ENCODE data around the gene CELF4. TPM values are rescaled to one million over a fixed set of nuclear protein-coding genes. Genes with fewer than 3 reads are reported as not detected.

Gene CELF4
- total RNA-seq, 1 experiment from 2014 or later, result not detected

DNA sequence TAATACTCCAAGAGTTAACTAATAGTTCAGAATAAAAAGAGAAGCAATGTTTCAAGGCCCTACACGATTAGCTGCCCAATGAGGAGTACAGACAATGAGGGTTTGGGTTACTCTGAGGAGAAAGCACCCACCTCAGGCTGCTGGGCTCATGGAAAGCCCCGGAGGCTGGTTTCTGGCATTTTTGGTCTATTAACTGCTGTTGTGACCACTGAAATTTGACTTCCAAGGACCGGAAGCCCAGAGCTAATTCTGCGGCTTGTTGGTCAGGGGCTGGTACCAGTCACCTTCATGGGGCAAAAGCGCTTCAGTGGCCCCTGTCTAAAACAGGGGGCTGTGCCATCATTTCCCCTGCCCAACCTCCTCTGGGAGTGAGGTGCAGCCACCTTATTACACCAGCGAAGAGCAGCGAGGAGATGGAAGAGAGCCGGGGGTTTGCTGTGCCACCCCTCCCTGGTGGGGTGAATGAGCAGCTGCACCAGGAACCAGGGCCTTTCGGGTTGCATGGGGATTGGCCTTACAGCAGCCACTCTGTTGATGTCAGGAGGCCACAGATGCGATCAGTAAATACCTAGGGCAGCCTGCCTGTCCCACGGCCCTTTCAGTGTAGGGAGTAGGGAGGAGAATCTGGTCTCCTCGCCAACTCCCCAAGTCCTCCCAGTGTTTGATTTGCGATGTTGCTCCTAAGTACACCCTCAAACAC is 131.3 kb downstream of the CELF4 start:
- H3K4me3 ChIP-seq, result no peak overlapping the region
- no peaks in the 10 kb centered on the region for H3K27me3 ChIP-seq
- H3K4me1 ChIP-seq, result no peaks in the 10 kb centered on the region
- H3K9me3 ChIP-seq (replicated peaks), result no peaks in the 10 kb centered on the region
- DNase-seq, result no peak
- no peak overlapping the region for H3K27ac ChIP-seq
- no peaks in the 10 kb centered on the region for H3K36me3 ChIP-seq

DNA sequence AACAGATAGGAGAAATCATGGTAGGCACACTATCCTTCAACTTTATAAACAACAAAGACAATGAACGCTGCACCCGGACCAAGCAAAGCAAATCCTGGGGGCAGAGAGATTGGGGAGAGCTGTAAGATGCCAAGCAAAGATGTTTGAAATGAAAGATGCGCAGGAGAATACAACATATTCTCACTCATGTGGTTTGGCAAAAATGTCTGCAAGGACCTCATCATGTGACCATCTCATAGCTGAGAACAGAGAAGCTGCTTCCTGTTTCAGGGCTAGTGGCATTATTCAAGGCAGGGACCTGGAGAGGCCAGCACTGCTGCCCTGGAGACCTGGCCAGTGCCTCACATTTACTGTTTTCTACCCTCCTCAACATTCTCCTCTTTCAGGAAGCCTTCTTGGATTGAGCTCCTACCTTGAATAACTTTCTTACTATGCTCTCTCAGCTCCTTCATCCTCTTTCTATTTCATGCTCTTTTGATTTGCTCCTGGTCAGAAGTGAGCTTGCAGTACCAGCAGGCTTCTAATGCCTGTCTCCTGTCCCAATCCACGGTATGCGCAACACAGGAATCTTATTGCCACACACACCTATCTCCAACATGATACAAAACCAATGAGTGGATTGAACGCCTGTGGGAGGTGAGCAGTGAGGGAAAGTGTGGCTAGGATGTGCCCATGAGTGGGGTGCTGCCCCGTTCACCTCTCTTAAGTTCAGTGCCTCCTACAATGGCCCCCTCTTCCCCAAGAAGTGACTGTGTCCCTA is 133.0 kb downstream of the CELF4 start:
- H3K36me3 ChIP-seq, result no peaks in the 10 kb centered on the region
- no peaks in the 10 kb centered on the region for H3K9me3 ChIP-seq (replicated peaks)
- H3K27ac ChIP-seq, result no peak overlapping the region
- no peaks in the 10 kb centered on the region for H3K27me3 ChIP-seq
- DNase-seq, result no peak
- H3K4me3 ChIP-seq, result no peak overlapping the region
- H3K4me1 ChIP-seq, result no peaks in the 10 kb centered on the region

DNA sequence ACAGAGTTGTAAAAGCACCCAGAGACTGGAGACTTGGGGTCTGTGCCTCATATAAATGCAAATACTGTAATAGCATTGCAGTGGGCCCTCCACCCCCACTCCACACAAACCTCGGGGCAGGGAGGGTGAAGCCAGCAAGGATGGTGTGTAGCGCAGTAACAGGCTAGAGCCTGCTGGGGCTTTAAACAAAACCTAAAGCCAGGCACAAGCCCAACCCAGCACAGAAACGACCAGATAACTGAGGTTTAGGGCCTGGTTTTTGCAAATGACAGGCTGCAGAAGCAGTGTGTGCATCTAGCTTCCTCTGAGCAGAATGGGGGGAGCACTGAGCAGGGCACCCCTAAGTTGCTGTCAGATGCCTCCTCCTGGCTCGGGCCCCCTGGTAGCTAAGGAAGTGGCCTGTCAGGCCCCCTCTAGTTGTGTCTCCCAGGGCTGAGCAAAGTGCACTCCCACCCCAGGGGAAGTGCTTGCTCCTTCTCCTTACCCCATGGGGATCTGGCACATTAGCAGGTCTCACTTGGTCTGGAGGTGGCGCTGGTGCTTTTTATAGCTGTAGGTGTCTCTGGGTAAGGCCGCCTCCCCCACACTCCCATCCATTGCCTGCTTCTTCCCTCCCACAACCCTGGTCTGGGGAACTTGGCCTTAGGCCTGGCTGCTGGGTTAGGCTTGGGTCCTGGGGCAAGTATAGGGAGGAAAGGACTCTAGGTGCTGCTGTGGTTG is 135.1 kb downstream of the CELF4 start:
- Histone ChIP-seq H3K9me3 (replicated peaks) (no peaks in the 10 kb centered on the region), H3K4me3 (no peak overlapping the region), H3K27ac (no peak overlapping the region), H3K36me3 (no peaks in the 10 kb centered on the region), H3K27me3 (no peaks in the 10 kb centered on the region), H3K4me1 (no peaks in the 10 kb centered on the region)
- no peak for DNase-seq

DNA sequence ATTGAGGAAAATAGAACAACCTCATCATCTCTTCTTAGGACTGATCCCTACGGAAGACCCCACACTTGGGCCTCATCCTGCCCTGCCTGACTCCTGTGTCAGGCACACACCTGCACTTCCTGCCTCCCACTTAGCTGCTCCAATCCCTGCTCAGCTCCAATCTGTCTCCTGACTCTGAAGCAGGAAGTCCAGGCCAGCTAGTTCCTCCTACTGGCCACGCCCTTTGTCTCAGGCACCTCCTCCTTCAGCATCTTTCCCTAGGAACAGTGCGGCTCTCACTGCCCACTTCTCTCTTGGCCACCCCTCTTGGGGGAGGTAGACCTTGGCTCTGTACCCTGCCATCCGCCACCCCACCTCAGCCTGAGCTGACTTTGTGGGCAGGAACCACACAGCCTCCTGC is 135.8 kb downstream of the CELF4 start:
- no peak overlapping the region for H3K27ac ChIP-seq
- H3K4me3 ChIP-seq, result no peak overlapping the region
- no peak for DNase-seq
- no peaks in the 10 kb centered on the region for H3K36me3 ChIP-seq
- H3K27me3 ChIP-seq, result no peaks in the 10 kb centered on the region
- H3K4me1 ChIP-seq, result no peaks in the 10 kb centered on the region
- no peaks in the 10 kb centered on the region for H3K9me3 ChIP-seq (replicated peaks)

DNA sequence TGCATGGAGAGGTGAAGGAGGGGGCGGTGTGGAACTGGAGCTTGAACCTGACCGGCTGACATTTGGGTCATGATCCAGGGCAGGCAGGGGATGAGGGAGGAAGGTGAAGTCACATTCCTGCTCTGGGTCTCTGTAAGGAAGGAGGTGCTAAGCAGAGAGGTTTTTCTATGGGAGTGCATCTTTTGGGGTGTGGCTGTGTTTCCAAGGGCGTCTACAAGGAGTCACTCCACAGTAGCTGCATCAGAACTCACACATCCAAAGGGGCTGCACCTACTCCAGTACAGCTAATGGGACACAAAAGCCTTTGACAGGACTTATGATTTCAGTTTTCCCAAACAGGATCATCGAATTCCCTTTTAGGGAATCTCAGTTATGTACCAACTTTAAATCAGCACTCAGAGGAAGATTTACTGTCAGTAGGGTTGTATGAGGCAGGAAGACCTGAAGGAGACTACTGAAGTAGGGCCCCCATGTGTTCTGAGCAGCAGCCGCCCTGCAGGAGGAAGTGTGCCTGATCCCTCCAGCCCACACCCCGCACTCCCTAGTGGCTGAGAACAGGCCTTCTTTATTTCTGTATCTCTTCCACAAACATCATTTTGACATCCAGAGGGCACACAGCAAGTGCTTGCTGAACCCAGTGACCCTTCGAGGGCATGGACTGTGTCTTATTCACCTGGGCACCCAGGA is 137.2 kb downstream of the CELF4 start:
- H3K27me3 ChIP-seq, result no peaks in the 10 kb centered on the region
- no peak overlapping the region for H3K4me3 ChIP-seq
- H3K9me3 ChIP-seq (replicated peaks), result no peaks in the 10 kb centered on the region
- no peaks in the 10 kb centered on the region for H3K4me1 ChIP-seq
- H3K27ac ChIP-seq, result no peak overlapping the region
- DNase-seq, result no peak
- no peaks in the 10 kb centered on the region for H3K36me3 ChIP-seq

DNA sequence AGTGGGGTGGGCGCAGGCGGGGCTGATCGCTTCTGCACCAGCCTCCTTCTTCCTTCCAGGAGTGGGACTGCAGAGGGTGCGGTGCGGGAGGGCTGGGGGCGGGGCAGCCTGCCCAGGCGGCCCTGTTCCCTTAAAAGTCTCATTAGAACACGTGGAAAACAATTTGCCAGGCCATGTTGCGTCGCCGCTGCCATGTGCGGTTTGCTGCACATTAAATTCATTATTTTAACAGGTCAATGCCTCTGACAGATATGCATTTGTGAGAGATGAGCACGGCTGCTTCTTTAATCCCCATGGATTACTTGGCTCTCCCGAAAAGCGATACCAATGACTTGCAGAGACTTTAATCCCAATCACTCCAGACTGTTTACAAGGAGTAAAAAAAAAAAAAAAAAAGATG is 139.0 kb downstream of the CELF4 start:
- Histone ChIP-seq H3K4me1 (no peaks in the 10 kb centered on the region), H3K36me3 (no peaks in the 10 kb centered on the region), H3K9me3 (replicated peaks) (no peaks in the 10 kb centered on the region), H3K27ac (no peak overlapping the region), H3K4me3 (no peak overlapping the region), H3K27me3 (no peaks in the 10 kb centered on the region)
- DNase-seq, result no peak

GRCh38 chr18:37425222-37425621 is 140.4 kb downstream of the CELF4 start:
- DNase-seq, result no peak
- no peaks in the 10 kb centered on the region for H3K9me3 ChIP-seq (replicated peaks)
- no peak overlapping the region for H3K4me3 ChIP-seq
- H3K27ac ChIP-seq, result no peak overlapping the region
- no peaks in the 10 kb centered on the region for H3K4me1 ChIP-seq
- H3K36me3 ChIP-seq, result no peaks in the 10 kb centered on the region
- no peaks in the 10 kb centered on the region for H3K27me3 ChIP-seq

GRCh38 chr18:37424507-37424906 is 141.1 kb downstream of the CELF4 start:
- no peak overlapping the region for H3K27ac ChIP-seq

DNA sequence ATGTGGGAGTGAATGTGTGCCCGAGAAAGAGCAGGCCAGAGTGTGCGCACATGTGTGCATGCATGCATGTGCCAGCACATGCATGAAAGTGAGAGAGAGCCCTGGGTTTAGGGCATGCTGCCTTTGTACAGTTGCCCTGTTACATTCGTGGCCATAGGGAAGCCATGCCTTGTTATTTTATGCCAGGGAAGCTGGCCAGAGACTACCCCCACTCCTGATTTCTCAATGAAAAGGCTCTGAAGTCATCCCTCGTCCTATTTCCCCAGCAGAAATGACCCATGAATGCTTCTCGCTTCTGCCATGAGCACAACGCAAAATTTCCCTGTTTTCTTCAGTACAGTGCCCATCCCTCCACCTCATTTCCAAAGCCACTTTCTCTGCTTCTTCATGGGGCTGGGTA is 143.0 kb downstream of the CELF4 start:
- Histone ChIP-seq H3K9me3 (replicated peaks) (no peaks in the 10 kb centered on the region), H3K4me3 (no peak overlapping the region), H3K27me3 (no peaks in the 10 kb centered on the region), H3K27ac (no peak overlapping the region), H3K4me1 (no peaks in the 10 kb centered on the region), H3K36me3 (no peaks in the 10 kb centered on the region)
- no peak for DNase-seq

More at GRCh38 chr18:37424507-37424906, 141.1 kb downstream of the CELF4 start:
- H3K9me3 ChIP-seq (replicated peaks), result no peaks in the 10 kb centered on the region
- H3K36me3 ChIP-seq, result no peaks in the 10 kb centered on the region
- no peaks in the 10 kb centered on the region for H3K4me1 ChIP-seq
- DNase-seq, result no peak
- H3K27me3 ChIP-seq, result no peaks in the 10 kb centered on the region
- H3K4me3 ChIP-seq, result no peak overlapping the region

DNA sequence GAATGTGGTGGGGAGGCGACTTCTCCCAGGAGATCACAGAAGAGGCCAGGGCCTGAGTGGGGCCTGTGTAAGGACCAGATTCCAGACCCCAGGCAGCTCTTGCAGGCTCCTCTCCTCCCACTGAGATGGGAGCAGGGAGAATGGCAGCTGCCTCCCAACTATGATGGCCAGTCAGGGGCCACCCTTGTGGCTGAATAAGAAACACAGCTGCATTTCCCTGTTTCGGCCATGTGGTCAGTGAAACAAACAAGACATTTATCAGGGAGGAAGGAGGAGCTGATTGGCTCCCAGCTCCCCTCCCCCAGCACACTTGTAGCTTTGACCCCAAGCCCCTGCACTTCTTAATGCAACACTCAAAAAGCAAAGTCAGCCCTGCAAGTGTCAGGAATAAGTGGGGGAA is 143.5 kb downstream of the CELF4 start:
- Histone ChIP-seq H3K9me3 (replicated peaks) (no peaks in the 10 kb centered on the region), H3K27me3 (no peaks in the 10 kb centered on the region), H3K4me1 (no peaks in the 10 kb centered on the region), H3K4me3 (no peak overlapping the region), H3K27ac (no peak overlapping the region), H3K36me3 (no peaks in the 10 kb centered on the region)
- DNase-seq, result no peak

DNA sequence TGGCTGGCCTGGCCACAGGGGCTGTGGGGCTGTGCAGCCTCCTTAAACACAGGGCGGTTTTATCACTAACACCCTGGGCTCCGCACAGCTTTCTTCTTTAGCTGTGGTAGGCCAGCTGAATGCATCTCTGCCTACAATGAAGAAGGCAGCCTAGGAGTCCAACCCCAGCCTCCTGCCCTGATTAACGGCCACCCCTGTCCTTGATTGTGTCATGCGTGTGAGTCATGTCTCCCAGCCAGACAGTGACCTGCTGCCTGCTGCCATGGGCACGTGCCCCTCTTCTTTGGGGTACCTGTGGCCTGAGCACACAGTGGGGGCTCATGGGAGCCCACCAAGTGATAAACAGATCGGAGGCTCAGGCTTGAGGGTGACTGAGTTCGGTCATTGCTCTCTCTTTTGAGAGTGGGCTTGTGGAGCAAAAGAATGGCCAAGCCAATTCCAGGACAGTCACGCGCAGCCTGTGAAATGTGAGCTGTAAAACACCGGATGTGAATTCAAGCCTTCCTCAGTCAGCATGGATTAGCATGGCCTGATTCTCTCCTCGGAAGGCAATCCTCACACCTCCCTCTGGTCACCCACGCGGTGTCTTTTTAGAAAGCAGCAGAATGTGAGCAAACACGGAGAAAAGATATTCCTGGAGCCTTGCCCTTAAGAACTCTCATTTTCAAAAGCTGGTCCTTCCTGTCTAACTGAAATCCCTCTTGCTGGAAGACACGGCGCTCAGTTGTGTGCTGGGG is 144.1 kb downstream of the CELF4 start:
- no peak overlapping the region for H3K27ac ChIP-seq
- no peaks in the 10 kb centered on the region for H3K9me3 ChIP-seq (replicated peaks)
- no peaks in the 10 kb centered on the region for H3K36me3 ChIP-seq
- H3K4me1 ChIP-seq, result no peaks in the 10 kb centered on the region
- no peaks in the 10 kb centered on the region for H3K27me3 ChIP-seq
- DNase-seq, result no peak
- no peak overlapping the region for H3K4me3 ChIP-seq

- Histone ChIP-seq H3K4me3 (no peak overlapping the region), H3K4me1 (no peaks in the 10 kb centered on the region), H3K9me3 (replicated peaks) (no peaks in the 10 kb centered on the region), H3K27me3 (no peaks in the 10 kb centered on the region), H3K27ac (no peak overlapping the region), H3K36me3 (no peaks in the 10 kb centered on the region)
- no peak for DNase-seq
Observed at GRCh38 chr18:37420315-37420880, 145.2 kb downstream of the CELF4 start.

GRCh38 chr18:37419866-37420265 is 145.7 kb downstream of the CELF4 start:
- Histone ChIP-seq H3K27me3 (no peaks in the 10 kb centered on the region), H3K36me3 (no peaks in the 10 kb centered on the region), H3K27ac (no peak overlapping the region), H3K4me3 (no peak overlapping the region), H3K4me1 (no peaks in the 10 kb centered on the region), H3K9me3 (replicated peaks) (no peaks in the 10 kb centered on the region)
- no peak for DNase-seq

GRCh38 chr18:37419315-37419714 is 146.3 kb downstream of the CELF4 start:
- no peak for DNase-seq
- Histone ChIP-seq H3K9me3 (replicated peaks) (no peaks in the 10 kb centered on the region), H3K4me1 (no peaks in the 10 kb centered on the region)

More at GRCh38 chr18:37419315-37419714, 146.3 kb downstream of the CELF4 start:
- H3K4me3 ChIP-seq, result no peak overlapping the region
- H3K27me3 ChIP-seq, result no peaks in the 10 kb centered on the region
- no peak overlapping the region for H3K27ac ChIP-seq
- no peaks in the 10 kb centered on the region for H3K36me3 ChIP-seq

Data from SJCRH30 (cell line).